ENCODE measurements around the gene CPD.

CPD gene

GRCh38 chr17:30357476-30357875 is 21.3 kb upstream of the CPD start:
- DNase-seq = no peak

GRCh38 chr17:30358055-30358760 is 20.5 kb upstream of the CPD start:
- no peak for DNase-seq

DNA sequence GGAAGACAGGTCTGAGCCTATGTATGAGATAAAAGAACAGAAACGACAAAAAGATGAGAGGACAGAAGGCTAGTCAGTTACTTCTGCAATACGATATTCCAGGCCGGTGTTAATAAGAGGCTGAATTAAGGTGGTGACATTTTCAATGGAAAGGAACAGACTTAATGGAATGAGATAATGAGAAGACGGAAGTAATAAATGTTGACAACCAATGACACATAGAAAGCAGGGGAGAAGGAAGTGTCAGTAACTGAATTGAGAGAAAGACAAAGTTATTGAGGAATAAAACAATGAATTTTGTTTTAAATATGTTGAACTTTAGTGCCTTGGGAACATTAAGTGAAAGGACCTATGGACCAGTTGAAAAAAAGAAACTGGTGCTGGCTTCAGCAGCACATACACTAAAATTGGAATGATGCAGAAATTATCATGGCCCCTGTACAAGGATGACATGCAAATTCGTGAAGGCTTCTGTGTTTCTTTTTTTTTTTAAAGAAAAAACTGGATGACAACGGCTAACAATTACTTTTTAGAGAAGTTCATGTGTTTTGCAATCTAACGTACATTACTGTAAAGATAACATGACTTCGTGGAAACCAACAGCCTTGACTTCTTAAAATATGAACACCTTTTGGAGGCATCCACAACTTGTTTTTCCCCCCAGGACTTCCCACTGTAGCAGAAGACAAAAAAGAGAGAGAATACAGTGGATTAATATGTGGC is 18.5 kb upstream of the CPD start:
- DNase-seq = peak; percentile 36 to 48

- no peak for DNase-seq
Measured at GRCh38 chr17:30361766-30362279, 16.9 kb upstream of the CPD start.

DNA sequence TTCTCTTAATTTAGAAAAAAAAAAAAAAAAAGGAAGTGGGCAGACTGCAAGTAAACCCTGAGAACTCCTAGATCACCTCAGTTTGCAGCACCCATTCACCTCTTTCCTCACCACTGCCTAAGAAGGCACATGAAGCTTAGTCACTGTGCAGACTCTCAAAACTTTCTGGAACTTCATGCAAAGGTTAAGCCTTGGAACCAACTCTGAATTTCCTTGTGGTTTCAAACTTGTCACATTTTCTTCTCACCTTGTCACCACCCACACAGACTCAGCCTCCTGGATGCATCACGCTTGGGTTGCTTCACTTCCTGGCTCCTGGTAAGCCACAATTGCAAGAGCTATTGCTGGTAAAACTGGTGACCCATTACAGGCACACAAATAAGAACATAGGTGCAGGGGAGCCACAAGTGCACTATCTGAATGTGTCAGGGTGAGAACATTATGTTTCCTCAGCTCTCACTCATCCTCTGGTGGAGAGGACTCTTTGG is 15.0 kb upstream of the CPD start:
- DNase-seq = peak in 1 of 2 donors; percentile 53

DNA sequence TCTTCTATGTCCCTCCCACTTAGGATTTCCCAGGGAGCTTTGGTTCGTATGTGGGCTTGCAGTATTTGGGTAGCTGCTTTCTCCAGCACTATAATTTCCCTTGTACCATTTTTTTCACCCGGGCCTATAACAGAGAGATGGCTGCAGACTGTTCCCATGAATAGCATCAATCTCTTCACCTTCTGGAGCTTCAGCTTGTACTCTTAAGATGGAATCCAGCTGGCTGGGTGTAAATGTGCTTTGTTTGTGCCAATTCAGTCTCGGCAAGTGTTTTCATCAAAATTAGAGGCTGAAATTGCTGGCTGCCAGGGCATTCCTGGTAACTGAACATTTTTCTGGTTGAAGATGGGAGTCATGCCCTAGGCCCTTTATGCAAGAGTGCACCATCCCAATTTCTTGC is 12.2 kb upstream of the CPD start:
- DNase-seq = no peak

DNA sequence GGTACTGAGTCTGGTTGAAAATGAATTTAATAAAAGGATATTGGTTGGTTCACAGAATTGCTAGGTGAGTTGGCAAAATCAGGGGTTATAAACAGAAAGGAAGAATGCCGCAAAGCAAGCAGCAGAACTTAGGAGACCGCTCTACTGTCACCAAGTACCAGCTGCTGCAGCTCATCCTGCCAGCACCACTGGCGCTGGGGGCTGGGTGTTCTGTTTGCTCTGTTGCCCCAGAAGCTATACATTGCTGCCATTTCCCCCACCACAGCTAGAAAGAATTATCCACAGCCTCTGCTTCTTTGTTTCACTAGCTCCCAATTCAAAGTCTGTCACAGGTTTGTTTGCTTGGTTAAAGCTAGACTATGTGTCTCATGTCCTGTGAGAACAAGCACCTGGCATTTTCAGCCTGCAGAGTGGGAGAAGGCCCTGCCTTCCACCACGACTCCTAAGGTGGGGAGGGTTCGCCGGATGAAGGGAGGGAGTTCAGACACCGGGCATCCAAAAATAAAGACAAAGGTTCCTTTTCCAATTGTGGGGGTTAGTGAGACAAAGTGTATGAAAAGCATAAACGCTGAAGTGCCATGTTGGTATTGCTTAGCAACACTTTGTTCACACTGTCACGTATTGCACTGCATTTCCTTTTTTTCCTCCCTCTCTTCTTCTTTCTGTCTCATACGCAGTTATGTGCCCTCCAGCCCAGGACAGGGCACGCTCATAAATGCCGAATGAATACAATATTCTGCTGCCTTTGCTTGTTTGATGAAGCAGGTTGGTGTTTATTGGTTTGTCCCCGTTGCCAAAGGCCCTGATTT is 9.6 kb upstream of the CPD start:
- DNase-seq = no peak

GRCh38 chr17:30369995-30370394 is 8.7 kb upstream of the CPD start:
- DNase-seq = no peak

- peak in 1 of 2 donors; percentile 23 for DNase-seq
Measured at GRCh38 chr17:30372755-30373154, 6.0 kb upstream of the CPD start.

GRCh38 chr17:30375661-30376060 is 3.1 kb upstream of the CPD start:
- DNase-seq = peak in 1 of 2 donors; percentile 17

DNA sequence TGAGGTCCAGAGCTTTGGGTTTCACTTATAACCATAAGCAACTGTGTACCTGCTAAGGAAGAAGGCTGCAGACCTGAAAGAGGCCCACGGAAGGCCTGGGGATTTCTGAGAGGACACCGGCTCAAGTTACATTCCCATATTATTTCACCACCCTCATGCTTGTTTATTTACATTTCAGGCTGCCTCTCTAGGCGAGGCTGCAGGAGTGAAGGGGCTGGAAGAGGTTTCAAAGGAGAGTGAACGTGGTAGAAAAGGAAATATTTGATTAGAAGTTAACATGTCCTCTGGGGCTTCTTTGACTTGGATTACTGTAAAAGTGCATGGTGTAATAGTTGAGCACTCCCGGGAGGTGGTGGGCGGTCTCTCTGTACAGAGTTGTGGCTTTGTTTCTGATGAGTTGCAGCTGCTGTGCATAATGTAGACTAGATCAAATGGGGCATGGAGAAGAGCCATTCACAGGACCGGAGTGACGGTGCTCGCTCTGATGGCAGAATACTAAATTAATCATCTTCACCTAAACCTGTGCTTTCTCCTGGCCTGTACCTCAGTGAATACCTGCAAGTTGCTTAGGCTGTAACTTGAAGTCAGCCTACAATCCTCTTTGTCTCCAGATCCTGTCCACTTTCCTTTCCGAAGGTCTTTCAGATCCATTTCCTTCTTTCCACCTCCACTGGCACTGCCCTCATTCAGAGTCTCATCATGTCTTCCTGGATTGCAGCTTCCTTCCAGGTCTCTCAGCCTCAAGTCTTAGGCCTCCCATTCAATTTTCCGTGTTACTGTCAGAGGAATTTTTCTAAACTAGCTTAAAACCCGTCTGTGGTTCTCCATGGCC is 1.9 kb upstream of the CPD start:
- peak; percentile 62 to 65 for DNase-seq

GRCh38 chr17:30377574-30378240 is 1.0 kb upstream of the CPD start:
- no peak for DNase-seq

- no peak for DNase-seq
Measured at GRCh38 chr17:30378241-30378824, 394 bp upstream of the CPD start.

DNA sequence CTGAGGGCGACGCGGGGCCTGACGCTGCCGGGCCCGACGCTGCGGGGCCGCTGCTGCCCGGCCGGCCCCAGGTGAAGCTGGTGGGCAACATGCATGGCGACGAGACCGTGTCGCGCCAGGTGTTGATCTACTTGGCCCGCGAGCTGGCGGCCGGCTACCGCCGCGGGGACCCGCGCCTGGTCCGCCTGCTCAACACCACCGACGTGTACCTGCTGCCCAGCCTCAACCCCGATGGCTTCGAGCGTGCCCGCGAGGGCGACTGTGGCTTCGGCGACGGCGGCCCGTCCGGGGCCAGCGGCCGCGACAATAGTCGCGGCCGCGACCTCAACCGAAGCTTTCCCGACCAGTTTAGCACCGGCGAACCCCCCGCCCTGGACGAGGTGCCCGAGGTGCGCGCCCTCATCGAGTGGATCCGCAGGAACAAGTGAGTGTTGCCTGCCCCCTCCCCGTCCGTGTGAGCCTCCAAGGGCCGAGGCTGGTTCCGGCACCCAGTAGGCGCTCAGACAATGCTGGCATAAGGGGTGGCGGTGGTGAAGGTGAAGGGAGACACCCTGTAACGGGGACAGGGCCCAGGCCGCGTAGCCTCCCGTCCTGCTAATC is 676 bp downstream of the CPD start:
- peak in 1 of 2 donors; percentile 20 for DNase-seq

DNA sequence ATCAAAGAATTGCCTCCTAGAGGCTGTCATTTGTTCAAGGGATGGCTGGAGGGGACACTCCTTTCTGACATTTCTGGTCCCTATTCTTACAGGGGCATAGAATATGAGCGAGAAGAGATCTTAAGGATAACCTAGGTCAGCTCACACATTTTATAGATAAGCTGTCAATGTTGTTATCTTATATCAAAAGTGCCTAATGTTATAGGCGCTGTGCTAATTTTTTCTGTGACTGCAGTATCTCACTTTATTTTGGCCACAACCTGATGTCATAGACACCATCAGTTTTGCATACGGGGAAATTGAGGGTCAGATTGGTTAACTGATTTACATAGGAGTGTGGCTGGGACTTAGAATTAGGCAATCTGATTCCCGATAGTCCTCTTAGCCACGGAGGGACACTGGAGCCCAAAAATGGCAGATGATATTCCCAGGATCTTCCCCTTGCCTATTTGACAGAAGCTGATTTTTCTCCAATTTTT is 1.2 kb downstream of the CPD start:
- DNase-seq = peak; percentile 71 to 72

GRCh38 chr17:30380643-30381339 is 2.1 kb downstream of the CPD start:
- DNase-seq = peak; percentile 16 to 39

DNA sequence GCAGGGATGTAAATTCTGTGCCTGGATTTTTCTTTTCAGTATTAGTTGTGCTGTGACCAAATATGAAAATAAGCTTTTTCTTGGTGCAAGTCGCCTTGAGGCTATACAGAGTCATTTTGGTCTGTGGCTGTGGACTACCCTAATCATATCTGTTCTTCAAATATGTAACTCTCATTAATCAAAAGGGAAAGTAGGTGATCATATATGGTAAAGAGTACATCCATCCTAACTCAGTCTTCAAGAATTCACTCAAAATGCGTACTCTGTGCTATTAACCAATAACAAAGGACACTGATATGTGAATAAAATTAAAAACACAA is 2.6 kb downstream of the CPD start:
- no peak for DNase-seq

DNA sequence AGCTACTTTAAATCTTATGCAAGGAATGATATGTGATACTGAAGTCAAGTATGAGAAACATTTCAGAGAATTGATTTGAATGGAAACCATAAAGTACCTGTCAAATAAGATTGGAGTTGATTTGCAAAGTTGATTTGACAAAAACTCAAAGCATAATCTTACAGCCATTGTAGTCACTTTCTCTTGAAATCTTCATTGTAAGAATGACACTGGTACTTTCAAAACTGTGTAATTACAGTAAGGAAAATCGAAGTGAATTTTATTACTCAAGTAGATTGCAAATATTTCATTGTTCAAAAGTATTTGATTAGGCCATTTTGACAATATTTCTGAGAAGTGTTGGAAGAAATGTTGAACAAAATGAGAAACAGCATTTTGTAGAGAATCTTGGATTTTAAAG is 3.6 kb downstream of the CPD start:
- DNase-seq = no peak

DNA sequence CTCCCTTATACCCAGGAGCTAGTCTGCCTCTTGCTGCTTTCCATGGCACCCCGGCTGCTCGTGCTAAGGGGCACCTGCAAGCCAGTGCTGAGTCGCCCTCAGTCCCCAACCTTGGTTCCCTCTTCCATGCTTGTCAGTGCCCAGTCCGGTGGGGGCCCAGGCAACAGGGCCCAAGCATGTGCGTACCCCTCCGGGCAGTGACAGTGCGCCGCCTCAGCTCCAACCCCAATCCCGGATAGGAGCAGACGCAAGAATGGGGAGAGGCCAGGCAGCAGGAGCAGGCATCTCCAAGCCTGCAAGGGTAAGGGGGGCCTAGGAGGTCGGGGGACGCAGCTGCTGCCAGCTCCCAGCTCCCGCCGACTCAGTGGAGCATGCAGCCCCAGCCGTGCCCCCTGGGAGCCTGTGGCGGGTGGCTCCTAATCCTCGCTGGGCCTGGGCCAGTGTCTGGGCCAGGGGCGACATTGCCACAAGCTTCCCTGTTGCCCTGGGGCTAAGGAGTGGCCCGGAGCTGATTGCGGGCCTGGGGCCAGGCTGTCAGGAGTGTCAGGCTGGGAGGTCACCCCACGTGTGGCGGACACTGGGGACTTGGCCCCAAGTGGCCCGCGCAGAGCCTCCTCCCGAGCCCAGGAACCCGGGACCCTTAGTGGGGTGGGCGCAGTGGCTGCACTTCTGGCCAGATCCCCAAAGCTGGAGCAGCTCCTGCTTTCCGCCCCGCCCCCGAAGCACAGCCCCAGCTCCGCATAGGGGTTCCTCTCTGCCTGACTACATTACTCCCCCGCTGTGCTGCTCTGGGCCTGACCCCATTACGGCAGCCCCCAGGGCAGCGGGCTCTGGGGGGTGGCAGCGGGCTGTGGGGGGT is 9.8 kb downstream of the CPD start:
- DNase-seq = no peak

All from inflammatory macrophage treated with lipopolysaccharide for 1 hour (primary cell).